GM18508 (cell line): ENCODE data around the gene ZBTB7C.

Source experiments
- ATAC-seq: cut with Tn5 transposase; IDR thresholded peaks from one replicate; pipeline ENCODE4 v1.9.1; 2021; ENCODE audit warnings: moderate number of reproducible peaks; ENCODE audit not compliant: insufficient read depth, unreplicated experiment

Gene ZBTB7C

DNA sequence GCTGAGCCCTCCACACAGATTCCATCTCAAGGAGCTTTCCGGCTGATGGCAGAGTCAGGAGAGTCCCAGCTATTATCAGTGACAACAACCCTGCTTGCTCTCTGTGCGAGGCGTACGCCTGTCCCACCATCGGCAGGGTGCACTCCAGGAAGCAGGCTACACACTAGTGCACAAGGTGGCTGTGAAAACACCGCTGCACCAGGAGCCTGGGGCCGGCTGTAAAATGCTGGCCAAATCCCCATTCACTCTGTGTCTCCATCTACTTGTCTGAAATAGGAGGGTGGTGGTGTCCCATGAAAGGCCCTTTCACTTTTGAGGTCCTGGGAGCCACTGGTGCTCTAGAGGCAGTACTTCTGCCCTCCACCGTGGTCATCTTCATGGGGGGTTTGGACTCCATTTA lies 295.5 kb downstream of the ZBTB7C start:
- no peak for ATAC-seq

DNA sequence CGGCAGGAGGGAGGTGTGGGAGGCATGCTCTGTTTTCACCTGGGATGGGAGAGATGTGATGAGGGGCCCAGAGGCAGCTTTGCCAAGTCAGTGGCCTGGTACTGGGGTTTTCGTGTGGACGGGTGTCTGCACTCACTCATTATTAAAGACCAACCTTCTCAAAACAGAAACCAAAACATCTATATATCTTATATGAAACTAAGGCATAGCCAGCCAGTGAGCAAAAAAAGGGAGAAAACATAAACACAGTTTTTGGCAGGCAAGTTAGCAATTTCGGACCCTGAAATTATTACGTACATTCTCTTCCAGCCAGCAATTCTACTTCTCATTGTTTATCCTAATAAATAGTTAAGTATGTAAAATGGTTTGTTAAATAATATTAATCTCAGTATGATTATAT lies 297.6 kb downstream of the ZBTB7C start:
- ATAC-seq, result no peak

DNA sequence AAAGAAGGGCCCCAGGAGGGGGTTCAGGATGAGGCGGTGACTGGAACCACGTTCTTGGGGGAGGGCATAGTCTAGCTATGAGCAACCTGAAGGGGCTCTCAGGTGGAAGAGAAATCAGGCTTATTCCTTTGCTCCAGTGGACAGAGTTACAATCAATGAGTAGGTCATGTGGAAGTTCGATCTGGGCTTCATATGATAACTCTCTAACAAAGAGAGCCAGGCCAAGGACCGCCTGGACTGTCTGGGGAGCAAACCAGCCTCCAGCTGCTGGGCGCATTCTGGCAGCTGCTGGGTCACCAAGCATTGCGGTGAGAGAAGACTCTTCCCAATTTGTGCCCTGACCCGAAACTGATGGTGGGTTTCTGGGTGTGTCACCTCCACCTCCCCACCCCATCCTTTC lies 298.4 kb downstream of the ZBTB7C start:
- ATAC-seq, result no peak

DNA sequence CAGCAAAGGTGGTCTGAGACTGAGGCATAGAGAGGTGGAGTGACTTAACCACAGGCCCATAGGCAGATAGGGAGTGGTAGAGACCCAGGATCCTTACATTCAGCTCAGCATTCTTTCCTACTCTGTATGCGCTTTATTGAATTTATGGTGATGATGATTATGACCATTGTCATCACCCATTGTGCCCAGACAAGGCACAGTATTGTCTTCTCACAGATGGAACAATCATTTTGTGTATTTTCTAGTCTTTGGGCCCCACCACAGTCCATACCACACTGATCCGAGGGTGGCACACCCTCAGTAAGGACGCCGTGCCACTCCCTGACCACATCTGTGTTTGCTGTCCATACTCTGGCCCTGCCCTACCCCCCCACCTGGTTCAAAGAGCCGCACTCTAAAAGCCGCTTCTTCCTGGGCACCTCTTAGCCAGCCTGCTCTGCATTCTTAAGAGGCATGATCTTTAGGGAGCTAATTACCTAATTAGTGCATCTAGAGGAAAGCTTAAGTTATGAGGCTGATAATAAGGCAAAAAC lies 299.2 kb downstream of the ZBTB7C start:
- ATAC-seq, result no peak

DNA sequence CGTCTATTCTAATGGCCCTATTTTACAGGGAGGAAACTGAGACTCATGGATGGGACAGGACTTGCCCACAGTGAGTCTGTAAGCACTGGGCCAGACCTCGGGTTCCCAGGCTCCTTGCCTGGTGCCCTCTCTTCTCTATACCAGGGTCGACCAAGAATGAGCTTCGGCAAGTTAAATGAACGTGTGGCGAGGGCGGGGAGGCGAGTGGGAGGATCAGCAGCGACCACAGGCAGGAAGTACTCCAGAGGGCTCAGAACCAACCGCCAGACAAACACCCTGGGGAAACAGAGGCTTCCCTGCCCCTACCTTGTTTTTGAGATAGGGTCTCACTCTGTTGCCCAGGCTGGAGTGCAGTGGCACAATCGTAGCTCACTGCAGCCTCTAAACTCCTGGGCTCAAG lies 301.0 kb downstream of the ZBTB7C start:
- no peak for ATAC-seq

DNA sequence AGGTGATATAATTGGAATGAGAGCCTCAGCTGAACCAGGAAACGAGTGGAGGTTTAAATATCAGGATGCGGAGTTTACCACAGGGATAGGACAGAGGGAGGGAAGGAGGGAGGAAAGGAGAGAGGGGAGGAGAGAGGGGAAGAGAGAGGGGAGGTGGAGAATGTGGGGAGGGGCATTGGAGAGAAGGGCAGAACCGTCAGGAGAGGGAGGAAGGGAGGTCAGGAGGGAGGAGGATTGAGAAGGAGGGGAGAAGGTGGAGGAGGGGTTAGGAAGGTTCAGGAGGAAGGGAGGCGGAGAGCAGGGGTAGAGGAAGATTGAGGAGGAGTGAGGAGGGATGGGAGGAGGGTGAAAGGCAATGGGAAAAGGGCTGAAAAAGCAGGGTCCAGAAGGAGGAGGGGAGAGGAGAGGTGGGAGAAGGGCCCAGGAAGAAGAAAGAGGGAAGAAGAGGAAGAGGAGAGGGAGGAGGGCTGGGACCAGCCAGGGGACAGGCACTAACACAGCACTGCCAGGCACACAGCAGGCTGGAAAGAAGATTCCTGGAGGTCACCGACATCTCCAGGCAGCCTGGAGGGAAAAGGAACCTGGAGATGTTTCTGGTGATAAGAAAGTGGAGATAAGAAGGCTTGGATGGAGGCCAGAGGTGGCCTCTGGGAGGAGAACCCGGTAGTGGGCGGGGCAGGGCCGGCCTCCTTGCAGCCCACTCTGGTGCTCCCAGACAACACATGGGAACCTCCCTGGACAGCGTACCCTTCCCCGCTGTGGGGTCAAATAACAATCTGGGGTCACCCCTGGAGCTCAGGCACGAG lies 302.0 kb downstream of the ZBTB7C start:
- no peak for ATAC-seq

DNA sequence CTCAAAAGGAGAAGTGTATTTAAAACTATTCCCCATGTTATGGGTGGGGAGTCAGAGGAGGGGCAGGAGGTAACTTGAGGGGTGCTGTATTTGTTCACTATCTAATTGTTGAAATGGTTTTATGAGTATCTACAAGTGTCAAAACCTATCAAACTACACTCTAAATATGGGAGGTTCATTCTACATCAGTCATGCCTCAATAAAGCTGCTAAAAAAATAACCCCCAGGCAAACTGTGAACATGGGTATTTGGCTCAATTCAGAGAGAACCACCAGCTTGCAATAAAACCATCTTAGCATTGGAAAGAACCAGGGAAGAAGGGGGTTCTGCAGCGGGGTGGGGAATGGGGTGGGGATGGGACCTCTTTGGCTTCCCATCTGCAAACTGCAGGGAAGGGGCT lies 302.7 kb downstream of the ZBTB7C start:
- no peak for ATAC-seq

DNA sequence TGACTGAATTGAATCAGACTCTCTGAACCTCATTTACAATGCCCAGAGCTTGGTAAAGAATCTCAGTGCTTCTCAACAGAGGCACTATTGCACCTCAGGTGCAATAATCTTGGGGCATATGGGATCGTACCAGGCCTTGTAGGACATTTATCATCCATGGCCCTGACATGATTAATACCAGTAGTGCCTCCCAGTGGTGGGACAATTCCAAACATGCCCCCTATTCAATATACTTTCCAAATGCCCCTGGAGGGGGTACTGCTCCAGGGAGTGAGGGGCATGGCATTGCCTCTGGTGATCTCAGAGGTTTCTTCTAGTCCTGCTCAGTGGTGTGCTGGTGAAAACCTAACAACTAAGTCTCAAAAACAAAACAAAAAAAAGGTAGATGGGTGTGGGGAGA lies 303.9 kb downstream of the ZBTB7C start:
- no peak for ATAC-seq

DNA sequence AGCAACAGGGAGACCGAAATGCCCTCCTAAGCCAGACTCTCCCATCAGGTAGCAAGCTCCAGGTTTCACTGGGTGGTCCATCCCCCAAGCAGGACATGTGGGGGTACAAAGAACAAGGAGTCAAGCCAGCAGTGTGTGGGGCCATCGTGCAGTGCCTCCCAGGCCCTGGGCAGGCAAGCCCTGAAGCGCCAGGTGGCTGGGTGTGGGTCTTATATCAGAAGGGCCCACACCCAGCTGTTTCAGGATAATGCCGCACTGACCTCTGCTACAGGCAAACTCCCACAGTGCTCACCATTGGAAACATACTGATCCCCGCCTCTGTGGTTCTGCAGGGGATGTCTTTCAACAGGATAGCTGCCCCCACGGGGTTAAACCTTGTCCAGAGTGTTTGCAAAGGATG lies 304.5 kb downstream of the ZBTB7C start:
- no peak for ATAC-seq

DNA sequence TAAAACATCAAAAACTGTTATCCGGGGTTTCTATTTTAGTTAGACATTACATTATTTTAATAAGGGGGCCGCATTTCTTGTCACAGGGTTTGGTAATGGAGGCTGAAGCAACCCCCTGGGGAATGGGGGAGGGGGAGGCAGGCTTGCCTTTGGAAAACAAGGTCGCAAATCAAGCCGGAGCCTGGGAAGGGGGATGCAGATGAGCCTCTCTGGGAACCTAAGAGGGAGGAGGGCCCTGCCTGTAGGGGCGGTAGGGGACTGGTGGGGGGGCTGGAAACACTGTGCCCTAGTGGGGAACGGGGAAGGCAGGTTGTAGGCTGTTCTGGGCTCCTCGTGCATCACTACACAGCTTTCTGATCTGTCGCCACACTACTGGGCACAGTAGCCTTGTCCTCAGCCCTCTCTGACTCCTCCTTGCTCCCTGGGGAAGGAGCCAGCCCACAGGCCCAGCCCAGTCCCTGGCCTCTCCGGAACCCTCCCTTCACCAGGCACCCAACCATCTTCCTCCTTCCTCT lies 308.5 kb downstream of the ZBTB7C start:
- no peak for ATAC-seq

DNA sequence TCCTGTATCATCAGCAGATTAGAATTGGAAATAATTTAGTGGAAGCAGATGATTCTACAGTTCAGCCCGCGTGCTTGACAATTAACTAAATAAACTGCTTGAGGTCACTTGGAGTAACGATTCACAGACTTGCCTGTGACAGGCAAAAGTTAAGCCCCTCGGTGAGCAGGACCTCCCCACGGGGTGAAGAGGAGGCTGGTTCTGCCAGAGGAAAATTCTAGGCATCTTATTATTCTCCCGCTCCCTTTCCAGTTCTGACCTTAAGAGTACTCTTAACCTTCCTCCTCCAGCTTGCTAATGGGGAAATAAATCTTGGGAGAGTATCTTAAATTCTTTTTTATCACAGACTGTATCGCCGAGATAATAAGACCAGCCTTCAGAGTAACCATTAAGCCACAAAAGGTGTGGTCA lies 309.0 kb downstream of the ZBTB7C start:
- no peak for ATAC-seq

DNA sequence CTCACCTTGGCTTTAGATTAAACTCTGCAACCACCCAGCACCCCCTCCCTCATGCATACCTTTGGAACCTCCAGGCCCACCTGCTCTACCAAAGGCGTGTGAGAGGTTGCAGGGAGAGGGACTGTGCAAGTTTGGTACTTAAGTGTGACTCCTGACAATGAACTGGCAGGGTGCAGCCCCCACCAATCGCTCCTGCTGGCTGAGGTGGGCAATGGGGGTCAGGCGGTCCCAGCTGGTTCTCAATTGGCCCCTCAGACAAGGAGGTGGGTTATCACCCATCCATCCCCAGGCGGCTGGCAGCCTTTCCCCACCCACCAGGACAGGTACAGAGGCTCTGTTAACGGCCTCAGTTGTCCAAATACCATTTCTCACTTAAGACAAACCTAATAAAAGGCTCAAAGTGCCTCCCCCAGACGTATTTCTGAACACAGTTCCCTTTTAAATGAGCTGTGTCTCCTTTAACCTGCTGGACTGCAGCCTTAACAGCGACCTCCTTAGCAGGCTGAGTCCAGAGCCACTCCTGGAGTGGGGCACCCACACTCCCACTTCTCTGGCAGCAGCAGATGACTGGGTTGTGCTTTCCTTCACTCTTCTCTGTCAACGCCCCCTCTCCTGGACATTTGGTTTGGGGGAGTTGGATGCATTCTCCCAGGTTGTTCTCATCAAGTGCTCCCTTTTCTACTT lies 309.6 kb downstream of the ZBTB7C start:
- ATAC-seq, result no peak

DNA sequence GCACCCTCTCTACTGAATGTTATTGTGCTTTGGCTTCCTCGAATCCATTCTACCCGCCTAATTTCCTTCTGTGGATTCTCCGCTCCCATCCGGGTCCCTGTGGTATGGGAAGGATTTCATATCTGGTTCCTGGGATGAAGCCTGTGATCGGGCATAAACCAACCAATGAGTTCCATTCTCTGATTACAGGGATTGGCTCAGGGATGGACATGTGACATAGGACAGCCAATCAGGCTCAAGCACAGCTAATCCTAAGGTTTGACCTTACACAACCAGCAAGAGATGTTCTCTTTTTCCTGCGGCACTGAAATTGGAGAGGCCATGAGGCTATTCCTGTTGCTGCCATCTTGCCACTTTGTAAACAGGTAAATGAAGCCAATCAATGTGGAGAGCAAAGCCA lies 310.6 kb downstream of the ZBTB7C start:
- ATAC-seq, result no peak

DNA sequence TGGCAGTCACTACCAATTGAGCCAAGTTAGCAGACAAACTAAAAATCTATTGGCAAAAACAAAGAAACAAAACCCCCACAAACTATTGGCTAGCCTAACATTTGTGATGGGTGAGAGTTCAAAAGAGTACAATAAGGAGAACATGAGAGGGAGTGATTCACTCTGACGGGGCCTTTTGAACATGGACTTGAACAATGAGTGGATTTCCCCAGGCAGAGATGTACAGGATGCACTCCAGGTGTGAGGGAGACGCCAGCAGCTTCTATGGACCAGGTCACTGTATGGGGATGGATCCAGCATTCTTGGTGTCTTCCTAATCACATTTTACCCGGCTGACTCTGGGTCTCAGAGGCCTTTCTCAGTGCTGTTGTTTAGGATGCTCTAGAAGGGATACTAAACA lies 311.2 kb downstream of the ZBTB7C start:
- ATAC-seq, result no peak

DNA sequence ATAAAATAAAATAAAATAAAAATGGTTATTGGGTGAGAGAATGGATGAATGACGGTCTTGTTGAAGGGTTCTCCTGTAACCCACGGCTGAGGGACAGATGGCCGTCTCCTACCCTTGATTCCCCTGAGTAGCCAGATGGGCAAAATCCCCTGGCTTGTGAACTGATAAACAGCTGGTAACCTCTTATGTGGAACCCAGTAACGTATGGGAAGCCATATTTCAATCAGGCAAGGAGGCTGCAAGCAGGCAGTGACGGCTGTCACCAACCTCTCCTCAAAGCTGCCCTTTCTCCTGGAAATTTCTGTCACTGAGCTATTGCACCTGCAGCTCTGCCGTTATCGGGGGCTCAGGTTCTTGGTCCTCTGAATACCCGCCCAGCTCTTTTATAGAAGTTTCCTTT lies 313.5 kb downstream of the ZBTB7C start:
- ATAC-seq, result no peak

DNA sequence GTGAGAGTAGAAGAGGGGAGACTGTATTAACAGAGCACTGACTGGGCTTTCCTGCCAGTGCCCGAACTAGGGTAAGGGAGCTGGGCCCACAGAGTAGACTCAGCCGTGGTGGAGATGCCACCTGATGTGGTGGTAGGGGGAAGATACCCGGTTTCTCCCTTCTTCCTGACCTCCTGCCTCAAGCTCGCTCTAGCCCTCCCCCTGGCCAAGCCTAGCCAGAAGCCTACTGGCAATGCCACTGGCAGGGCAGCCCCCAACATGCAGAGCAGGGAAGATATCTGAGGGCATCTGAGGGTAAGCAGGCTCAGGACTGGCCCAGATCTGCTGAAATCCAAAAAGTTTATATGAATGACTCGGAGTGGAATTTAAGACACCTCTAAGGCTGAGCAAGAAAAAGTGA lies 316.1 kb downstream of the ZBTB7C start:
- ATAC-seq, result no peak

DNA sequence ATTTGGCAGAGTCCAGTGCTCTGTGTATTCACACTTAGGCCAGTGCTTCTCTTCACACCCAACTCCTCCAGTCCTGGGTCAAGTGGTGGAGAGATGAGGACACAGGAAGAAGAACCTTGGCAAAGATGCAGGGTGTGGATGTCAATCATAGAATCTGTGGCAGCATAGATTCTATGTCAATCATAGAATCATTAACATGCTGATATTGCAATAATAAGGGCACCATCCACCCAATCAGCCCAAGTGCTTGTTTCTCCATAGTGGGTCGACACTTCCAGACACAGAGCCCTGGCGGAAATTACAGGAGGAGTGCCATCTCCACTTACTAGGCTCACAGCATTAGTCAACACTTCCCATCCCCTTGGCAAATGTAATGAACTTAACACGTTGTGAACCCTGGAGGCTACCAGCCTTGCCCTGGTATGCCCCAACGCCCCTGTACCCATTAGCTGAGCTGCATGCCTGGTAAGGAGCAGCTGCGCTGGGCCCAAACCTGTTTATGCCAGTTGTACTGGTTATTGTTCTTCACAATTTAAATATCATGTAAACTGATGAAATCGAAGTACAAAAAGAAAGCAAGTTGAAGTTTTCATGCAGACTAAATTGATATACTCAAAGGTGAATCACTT lies 317.2 kb downstream of the ZBTB7C start:
- ATAC-seq, result no peak

DNA sequence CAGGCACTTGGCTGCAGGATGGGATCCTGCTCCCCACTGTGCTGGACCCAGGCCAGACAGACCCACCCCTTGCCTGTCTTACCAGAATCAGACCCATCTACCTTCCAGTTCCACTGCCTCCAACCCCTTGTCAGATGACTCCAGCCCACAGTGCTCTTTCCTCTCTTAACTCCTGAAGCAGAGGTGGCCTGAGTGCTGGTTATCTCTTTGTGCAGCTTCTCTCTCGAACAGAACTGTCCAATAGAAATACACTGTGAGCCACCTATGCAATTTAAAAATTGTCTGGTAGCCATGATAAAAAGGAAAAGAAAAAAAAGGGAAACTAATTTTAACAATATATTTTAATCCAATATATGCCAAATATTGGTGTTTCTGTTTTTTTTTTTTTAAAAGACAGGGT lies 318.5 kb downstream of the ZBTB7C start:
- no peak for ATAC-seq

DNA sequence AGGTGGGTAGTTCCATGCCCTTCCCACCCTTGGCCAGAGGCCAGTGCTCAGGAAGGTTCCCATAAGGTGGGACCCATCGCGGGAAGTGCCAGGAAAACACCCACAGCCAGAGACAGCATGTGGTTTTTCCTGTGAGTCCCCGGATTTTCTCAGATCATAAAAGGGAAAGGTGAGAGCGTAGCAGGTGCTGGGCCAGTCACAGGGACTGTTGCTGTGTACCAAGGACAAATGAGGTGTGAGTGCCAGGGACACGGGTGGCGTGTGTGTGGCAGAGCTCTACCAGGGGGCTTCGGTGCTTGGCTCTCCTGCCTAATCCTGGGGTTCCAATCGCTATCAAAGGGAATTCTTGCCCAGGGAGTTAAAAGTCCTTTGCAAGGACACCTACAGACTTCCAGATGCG lies 319.2 kb downstream of the ZBTB7C start:
- ATAC-seq, result no peak

DNA sequence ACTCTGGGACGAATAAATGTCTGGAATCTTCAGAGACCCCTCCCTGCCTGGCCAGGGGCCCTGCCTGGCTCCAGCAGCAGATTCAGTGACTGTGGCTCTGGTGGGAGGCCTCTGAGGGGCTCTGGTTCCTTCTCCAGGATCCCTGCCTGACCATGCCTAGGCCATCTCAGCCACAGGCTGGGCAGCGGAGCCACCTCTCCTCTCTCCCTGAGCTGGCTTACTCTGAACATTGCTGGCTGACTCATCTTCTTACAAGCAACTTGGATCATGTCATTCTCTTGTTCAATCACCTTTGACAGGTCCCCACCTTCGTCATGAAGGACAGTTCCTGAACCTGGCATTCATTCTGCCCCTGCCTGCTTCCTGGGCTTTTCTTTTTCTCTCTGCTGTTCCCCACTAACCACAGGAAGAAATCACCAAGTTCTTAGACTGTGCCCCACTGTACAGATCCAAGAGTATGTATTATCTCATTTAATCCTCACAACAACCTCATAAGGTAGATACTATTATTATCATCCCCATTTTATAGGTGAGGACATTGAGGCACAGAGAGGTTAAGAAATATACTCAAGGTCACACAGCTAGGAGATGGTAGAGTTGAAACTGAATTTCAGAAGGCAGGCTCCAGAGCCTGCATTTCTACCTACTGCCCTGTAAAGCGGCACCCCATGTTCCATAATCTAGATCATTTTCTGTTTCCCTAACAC lies 323.2 kb downstream of the ZBTB7C start:
- ATAC-seq, result no peak

DNA sequence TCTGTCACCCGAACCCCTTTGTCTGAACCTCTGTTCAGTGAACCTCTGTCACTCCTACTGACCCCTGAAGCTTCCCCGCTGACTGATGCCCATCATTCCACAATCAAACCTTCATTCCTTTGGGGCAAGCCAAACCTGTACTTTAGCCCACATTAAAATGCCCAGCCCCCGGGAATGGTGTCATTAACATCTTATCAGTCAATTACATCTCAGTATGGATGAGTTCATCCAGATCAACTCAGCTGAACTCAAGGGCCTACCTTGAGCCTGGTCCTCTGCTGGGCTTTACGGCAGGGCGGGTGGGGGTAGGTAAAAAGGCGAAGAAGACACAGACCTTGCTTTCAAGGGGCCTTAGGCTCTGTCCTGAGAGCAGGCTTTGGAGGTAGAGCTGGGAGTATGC lies 324.3 kb downstream of the ZBTB7C start:
- no peak for ATAC-seq
